K562 (cell line): ENCODE measurements around the gene CPT1A. TPM values are rescaled to one million over a fixed set of nuclear protein-coding genes. Genes with fewer than 3 reads are reported as not detected.

Experiments
- ATAC-seq: fragments of 200-7000 bp; cut with Tn5 transposase; 3 replicates; pipeline ENCODE4 v1.9.1; 2020; ENCODE audit warnings: moderate library complexity
- BruUV-seq: library from RNA; stranded (reverse); fragments of 400-500 nt; replicated peaks from 2 replicates; lab custom pipeline; 2021; lab: Mats Ljungman, UMichigan
- CTCF ChIA-PET: fragments of 300-600 bp; formaldehyde crosslinking; extraction: SDS; loops from one replicate; lab custom pipeline; 2021; ENCODE audit warnings: low intra/inter-chr PET ratio; lab: Yijun Ruan, JAX
- POLR2A ChIA-PET: fragments of 300-600, 350-650 bp; sonication (Branson Sonifier 250); formaldehyde crosslinking; extraction: SDS; loops from one replicate; lab custom pipeline; 2021; ENCODE audit warnings: antibody characterized with exemption, inconsistent platforms; lab: Yijun Ruan, JAX
- DNase-seq, 4 experiments: peaks; one replicate each; pipeline versions ENCODE4 v3.0.0 to v3.0.0-alpha.2; 2011 to 2018; ENCODE audit warnings: low spot score in 3 of 4, mixed read lengths in 3 of 4; ENCODE audit errors: extremely low read depth in 1 of 4
- FAIRE-seq: peaks from 2 replicates; lab custom pipeline; 2011; peaks lifted over from hg19 to GRCh38; lab: Jason Lieb, UNC
- H2AFZ ChIP-seq: 2 replicates; pipeline ENCODE4 v1.6.0; 2011; ENCODE audit warnings: low read depth, low read length, control low read depth, inconsistent platforms
- H3K27ac ChIP-seq: fragments of 200-600 bp; 3 replicates; pipeline ENCODE4 v1.8.0; 2011; ENCODE audit warnings: low read depth, mild to moderate bottlenecking, control low read depth, inconsistent platforms, low read length, moderate library complexity, mixed read lengths; ENCODE audit errors: extremely low read depth
- H3K27me3 ChIP-seq, 2 experiments: fragments of 300-600 bp in 1 of 2; 2 replicates in 1 of 2; 3 replicates in 1 of 2; pipeline versions ENCODE4 v1.6.0 to v1.8.0; 2011; ENCODE audit warnings: inconsistent platforms in 2 of 2, low read length in 2 of 2, mild to moderate bottlenecking in 1 of 2, mixed read lengths in 1 of 2, moderate library complexity in 1 of 2; ENCODE audit not compliant: control insufficient read depth in 2 of 2, insufficient read depth in 2 of 2
- H3K36me3 ChIP-seq: fragments of 300-600 bp; 3 replicates; pipeline ENCODE4 v1.8.0; 2011; ENCODE audit warnings: mild to moderate bottlenecking, low read length, inconsistent platforms; ENCODE audit not compliant: control insufficient read depth, insufficient read depth
- H3K4me1 ChIP-seq, 2 experiments: fragments of 200-600 bp in 1 of 2; replicated peaks in 1 of 2; 2 replicates in 1 of 2; 3 replicates in 1 of 2; pipeline versions ENCODE4 v1.5.1 to v1.8.0; 2011; ENCODE audit warnings: inconsistent platforms in 2 of 2, low read length in 2 of 2, mild to moderate bottlenecking in 1 of 2, mixed read lengths in 1 of 2, moderate library complexity in 1 of 2; ENCODE audit not compliant: control insufficient read depth in 2 of 2, insufficient read depth in 2 of 2
- H3K4me2 ChIP-seq: 2 replicates; pipeline ENCODE4 v1.6.1; 2011; ENCODE audit warnings: low read length, control low read depth, inconsistent platforms, mixed read lengths; ENCODE audit not compliant: insufficient read depth
- H3K4me3 ChIP-seq: fragments of 200-600 bp; sonication (generic), shearing (Covaris generic); 2 replicates; pipeline ENCODE4 v1.5.1; 2016; ENCODE audit warnings: control low read depth, inconsistent platforms
- H3K79me2 ChIP-seq: fragments of 200-600 bp; 3 replicates; pipeline ENCODE4 v1.8.0; 2011; ENCODE audit warnings: low read length, inconsistent platforms; ENCODE audit not compliant: control insufficient read depth, insufficient read depth
- H3K9ac ChIP-seq, 2 experiments: 2 replicates each; pipeline versions ENCODE4 v1.6.0 to v1.6.1; 2011; ENCODE audit warnings: low read depth in 2 of 2, low read length in 2 of 2, control low read depth in 1 of 2, inconsistent platforms in 1 of 2, mild to moderate bottlenecking in 1 of 2, mixed read lengths in 1 of 2; ENCODE audit not compliant: insufficient read depth in 1 of 2
- H3K9me1 ChIP-seq: one replicate; pipeline ENCODE4 v1.6.0; 2011; ENCODE audit warnings: inconsistent platforms, mild to moderate bottlenecking, low read length, moderate library complexity; ENCODE audit not compliant: control insufficient read depth, insufficient read depth
- H3K9me3 ChIP-seq: replicated peaks from 2 replicates; pipeline ENCODE4 v1.5.1; 2011; ENCODE audit warnings: low read depth, low read length, inconsistent platforms; ENCODE audit not compliant: control insufficient read depth, insufficient read depth
- H4K20me1 ChIP-seq: replicated peaks from 2 replicates; pipeline ENCODE4 v1.6.1; 2011; ENCODE audit warnings: low read length, inconsistent platforms, mixed read lengths; ENCODE audit not compliant: control insufficient read depth, insufficient read depth
- CBX8 ChIP-seq: fragments of 200-600 bp; sonication (generic); IDR thresholded peaks from 2 replicates; pipeline ENCODE4 v1.6.1; 2012; ENCODE audit warnings: borderline replicate concordance, mixed run types, low read depth, mild to moderate bottlenecking, moderate library complexity, mixed read lengths, low read length, control low read depth, inconsistent platforms; ENCODE audit not compliant: poor library complexity, severe bottlenecking; ENCODE audit errors: extremely low read depth
- CC2D1A ChIP-seq: fragments of 450-650 bp; IDR thresholded peaks from 2 replicates; pipeline ENCODE4 v1.6.1; 2017; ENCODE audit warnings: mild to moderate bottlenecking
- FOSL1 ChIP-seq: fragments of 200-800 bp; sonication (Bioruptor generic); conservative IDR thresholded peaks from 2 replicates; pipeline ENCODE4 v1.6.1; 2016; ENCODE audit warnings: missing genetic modification characterization, missing compliant biosample characterization
- HDAC2 ChIP-seq: fragments of 450-650 bp; IDR thresholded peaks from 2 replicates; pipeline ENCODE4 v1.6.1; 2016; ENCODE audit warnings: mild to moderate bottlenecking
- HDAC8 ChIP-seq: fragments of 450-650 bp; IDR thresholded peaks from 2 replicates; pipeline ENCODE4 v1.6.1; 2016; ENCODE audit warnings: mild to moderate bottlenecking, missing genetic modification characterization, moderate library complexity, missing compliant biosample characterization
- HNRNPL ChIP-seq: fragments of 200-400 bp; formaldehyde crosslinking; IDR thresholded peaks from 2 replicates; pipeline ENCODE4 v1.6.1; 2017; ENCODE audit warnings: low read depth, mild to moderate bottlenecking, low read length
- SRSF3 ChIP-seq: fragments of 200-400 bp; formaldehyde crosslinking; IDR thresholded peaks from 2 replicates; pipeline ENCODE4 v1.6.1; 2016; ENCODE audit warnings: mild to moderate bottlenecking, low read length, moderate library complexity; ENCODE audit not compliant: insufficient read depth
- ZBTB11 ChIP-seq, 3 experiments: fragments of 200-800 bp in 1 of 3; fragments of 250-450 bp in 1 of 3; fragments of 450-650 bp in 1 of 3; sonication (Bioruptor Pico) in 1 of 3; sonication (Bioruptor generic) in 1 of 3; formaldehyde crosslinking in 1 of 3; IDR thresholded peaks; 2 replicates each; pipeline versions ENCODE4 v1.6.1 to v1.8.0; 2016 to 2022; ENCODE audit warnings: mild to moderate bottlenecking in 2 of 3, missing genetic modification characterization in 2 of 3, missing compliant biosample characterization in 1 of 3, moderate library complexity in 1 of 3
- ZFP1 ChIP-seq: fragments of 450-650 bp; formaldehyde crosslinking; IDR thresholded peaks from 2 replicates; pipeline ENCODE4 v1.4.0; 2020; ENCODE audit warnings: mild to moderate bottlenecking, mixed read lengths
- ZNF184 ChIP-seq: sonication (generic); formaldehyde crosslinking; IDR thresholded peaks from 2 replicates; pipeline ENCODE4 v1.5.0; 2020; ENCODE audit warnings: missing genetic modification reagents
- WGBS: fragments of 100-300 bp; shearing (Covaris generic); methylation state at CpG from one replicate; pipeline ENCODE4 v1.1.6; 2016; ENCODE audit warnings: low coverage, mixed read lengths; ENCODE audit not compliant: insufficient coverage; ENCODE audit errors: missing lambda C conversion rate; 5-methylcytosine and 5-hydroxymethylcytosine counted together
- in situ Hi-C: fragments of 300-500 bp; cut with MboI; formaldehyde crosslinking; loops from 4 replicates; pipeline ENCODE4 v1.15.0; 2018; ENCODE audit warnings: inconsistent platforms, mixed read lengths
- intact Hi-C: fragments of 100-400 bp; cut with micrococcal nuclease; formaldehyde crosslinking; loops from 2 replicates; pipeline ENCODE4 v1.14.2; 2022
- polyA plus RNA-seq, 8 experiments: library from polyadenylated mRNA; depleted of rRNA in 4 of 8; stranded (reverse) in 5 of 8; unstranded in 3 of 8; fragments of >200 nt; fragmentation: Nextera tagmentation in 2 of 8; fragmentation: Illumina TruSeq in 1 of 8; extraction: Ambion mirVana in 2 of 8; extraction: Trizol in 1 of 8; gene quantifications; 2 replicates each; pipeline versions ENCODE4 v1.2.1 to v1.2.3, GENCODE V29; 2011 to 2014; ENCODE audit warnings: inconsistent platforms in 1 of 8, missing spikeins in 1 of 8
- total RNA-seq, 7 experiments: library from RNA; depleted of rRNA in 6 of 7; stranded (reverse); fragments of >200 nt in 6 of 7; fragmentation: Illumina TruSeq in 2 of 7; extraction: Trizol in 2 of 7; gene quantifications; 2 replicates each; pipeline versions ENCODE4 v1.2.1 to v1.2.3, GENCODE V29; 2011 to 2021; ENCODE audit warnings: low replicate concordance in 1 of 7
- TF ChIP-seq, protein P1 (sequence below): fragments of 250-450 bp; sonication (Bioruptor Pico); IDR thresholded peaks from 2 replicates; pipeline ENCODE4 v1.5.0; 2021; ENCODE audit warnings: mild to moderate bottlenecking, moderate library complexity

Gene CPT1A
- total and polyA plus RNA-seq, 9 of the 15 experiments (the other 6 are each of a cell fraction or from before 2014, with no cell fraction given): 2.6 to 29.1 (median 12.3) TPM

DNA sequence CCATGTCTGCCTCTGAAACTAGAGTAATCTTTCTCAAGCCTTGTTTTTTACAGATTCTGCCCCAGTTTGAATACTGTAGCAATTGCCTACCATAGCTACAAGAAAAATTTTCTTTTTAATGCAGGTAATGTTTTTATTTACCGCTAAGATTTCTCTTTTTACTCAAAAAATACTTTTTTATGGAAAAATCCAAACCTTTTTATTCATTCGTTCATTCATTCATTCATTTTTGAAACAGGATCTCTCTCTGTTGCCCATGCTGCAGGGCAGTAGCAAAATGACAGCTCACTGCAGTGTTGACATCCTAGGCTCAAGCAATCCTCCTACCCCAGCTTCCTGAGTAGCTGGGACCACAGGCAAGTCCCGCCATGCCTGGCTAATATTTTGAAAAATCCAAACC, 2.7 kb upstream of the CPT1A start:
- Histone ChIP-seq H3K27ac (no peak overlapping the region), H3K36me3 (no peaks in the 10 kb centered on the region), H3K27me3 (peaks cover 0 to 4% of the 10 kb centered on the region in 2 experiments; a peak in 2 of 5 replicates), H3K4me3 (no peak overlapping the region), H2AFZ (no peak overlapping the region), H3K79me2 (peaks cover 8% of the 10 kb centered on the region; the same call in 1 of the 3 replicates), H3K9me1 (no peaks in the 10 kb centered on the region), H4K20me1 (no peaks in the 10 kb centered on the region), H3K9ac (no peak overlapping the region), H3K4me2 (no peak overlapping the region), H3K4me1 (peaks cover 9 to 39% of the 10 kb centered on the region in 2 experiments; a peak in 4 of 5 replicates), H3K9me3 (no peaks in the 10 kb centered on the region)
- in situ Hi-C loops: loop anchor here (25.0 kb wide), 1 partner anchor 818 kb away; no protein-coding TSS in a partner anchor
- no peak for FAIRE-seq
- TF ChIP-seq, protein P1, sequence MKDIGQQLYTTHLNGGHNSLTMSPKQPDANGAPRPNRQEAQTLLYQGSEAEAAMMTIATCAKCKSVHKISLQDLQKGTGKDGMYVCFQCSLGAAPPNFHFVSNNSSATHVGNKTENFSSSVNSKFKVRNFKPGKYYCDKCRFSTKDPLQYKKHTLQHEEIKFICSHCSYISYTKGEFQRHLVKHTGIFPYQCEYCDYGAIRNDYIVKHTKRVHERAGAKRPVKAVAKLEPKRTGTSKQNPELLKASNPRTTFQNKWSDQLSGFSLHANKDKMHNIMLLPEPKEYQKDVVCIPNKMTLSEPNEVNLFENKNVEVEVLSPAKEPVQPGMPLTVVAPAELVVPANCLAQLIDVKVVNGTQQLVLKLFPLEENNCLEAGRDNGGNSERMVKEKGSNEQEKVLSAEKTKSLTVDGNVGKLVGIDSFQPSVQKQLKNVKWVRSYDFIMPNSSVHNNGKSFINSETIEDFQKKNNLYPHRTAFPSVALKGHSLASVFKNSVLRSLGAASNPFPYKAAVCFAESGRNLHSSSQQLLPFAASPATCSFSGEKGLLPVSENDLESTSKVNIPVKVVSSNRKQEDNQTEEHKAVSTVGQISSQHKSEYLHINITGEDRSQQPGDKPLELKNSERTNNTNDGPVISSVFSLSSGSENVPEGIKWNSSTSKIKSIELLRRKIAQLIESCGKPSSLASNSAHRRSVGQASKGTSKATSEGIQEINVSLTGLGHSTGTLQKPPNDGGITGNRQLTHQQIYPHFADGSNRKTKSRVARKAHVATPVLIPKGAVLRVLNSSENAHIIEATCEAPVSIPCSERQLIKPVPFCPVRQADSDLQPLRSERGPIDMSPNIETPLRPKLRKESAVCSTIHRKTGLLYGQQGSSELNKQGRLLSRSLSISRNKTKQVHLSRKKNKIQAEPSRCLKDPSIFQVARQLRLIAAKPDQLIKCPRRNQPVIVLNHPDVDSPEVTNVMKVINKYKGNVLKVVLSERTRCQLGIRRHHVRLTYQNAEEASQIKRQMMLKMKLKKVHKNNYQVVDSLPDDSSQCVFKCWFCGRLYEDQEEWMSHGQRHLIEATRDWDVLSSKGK (CRISPR knock-in tag): no peak
- TF ChIP-seq HDAC2 (no peak), FOSL1 (tag) (no peak), ZFP1 (CRISPR knock-in tag) (no peak), CC2D1A (no peak), HNRNPL (no peak), HDAC8 (tag) (no peak), ZNF184 (CRISPR knock-in tag) (no peak), ZBTB11 (CRISPR knock-in tag; IDR thresholded peaks at IDR 0.05) (no peak), SRSF3 (no peak), CBX8 (no peak)
- ChIA-PET POLR2A (no interaction called here), CTCF (no interaction called here)
- intact Hi-C loops: no loop called here
- no TSS peak for BruUV-seq
- DNase-seq: no peak
- 52% methylated on average over 3 of the region's 3 CpGs for WGBS
- no peak for ATAC-seq
